Spleen (tissue), 7 donors: ENCODE measurements around the gene RPRD1A.

Experiments
- CTCF ChIP-seq, 11 experiments: fragments of 200-600 bp in 7 of 11; fragments of 450-650 bp in 4 of 11; sonication (generic) in 4 of 11; IDR thresholded peaks in 8 of 11; conservative IDR thresholded peaks in 3 of 11; 1 replicate in 7 of 11; 2 replicates in 4 of 11; pipeline versions ENCODE4 v1.4.0 to v1.8.0; 2016 to 2021; ENCODE audit warnings: antibody characterized with exemption in 11 of 11, inconsistent platforms in 4 of 11, mild to moderate bottlenecking in 1 of 11
- POLR2AphosphoS5 ChIP-seq, 3 donors: sonication (generic); formaldehyde crosslinking; IDR thresholded peaks; one replicate each; pipeline ENCODE4 v1.5.1; 2017; ENCODE audit warnings: antibody characterized with exemption in 3 of 3
- donor health status: DM: no; HTN: no; CAD: no; lungs with moderate emphysema.
- donor health status: DM: no; HTN: no; CAD: no.
- donor health status: DM: no; HTN: no; CAD: no.

- TF ChIP-seq CTCF (IDR thresholded peaks at IDR 0.05 in 8 of 11, conservative IDR thresholded peaks at IDR 0.05 in 3 of 11) (no peak), POLR2AphosphoS5 (IDR thresholded peaks at IDR 0.05) (no peak)
Observed at GRCh38 chr18:36034299-36034895, 33.0 kb downstream of the RPRD1A start.
